ENCODE results near the gene LEP. TPM values are rescaled to one million over a fixed set of nuclear protein-coding genes. Genes with fewer than 3 reads are reported as not detected.

The LEP gene
- total and polyA plus RNA-seq, 2 of the 8 experiments (the other 6 are each of a cell fraction or from before 2014, with no cell fraction given) = not detected

- H3K18ac ChIP-seq (ENCODE audit: extremely low read depth, low read length) = no peak overlapping the region
These were observed 26.6 kb upstream of the LEP start for GRCh38 chr7:128214463-128214862.

More at GRCh38 chr7:128214463-128214862, 26.6 kb upstream of the LEP start:
- Histone ChIP-seq H3K23ac (ENCODE audit: insufficient read length) (no peak overlapping the region), H4K8ac (ENCODE audit: extremely low read depth, insufficient read depth, low read length) (no peak overlapping the region), H3K79me1 (ENCODE audit: low read depth, low read length) (no peaks in the 10 kb centered on the region), H4K20me1 (replicated peaks in 1 of 2; ENCODE audit: control insufficient read depth in 1 of 2, insufficient read depth in 2 of 2, low read length in 2 of 2) (peaks cover 0 to 1% of the 10 kb centered on the region in 2 experiments), H3K4me3 (ENCODE audit: extremely low read depth in 1 of 4, insufficient read depth in 2 of 4, low read depth in 3 of 4, low read length in 4 of 4) (no peak overlapping the region), H3K14ac (ENCODE audit: insufficient read length) (no peak overlapping the region), H2BK5ac (ENCODE audit: low read depth, low read length) (no peak overlapping the region), H3K9me3 (ENCODE audit: insufficient read depth in 2 of 2, low read depth in 1 of 2, low read length in 1 of 2) (no peaks in the 10 kb centered on the region; a peak in 1 of 4 replicates), H2AFZ (ENCODE audit: low read length) (no peak overlapping the region), H3K27me3 (replicated peaks in 1 of 4; ENCODE audit: control insufficient read depth in 3 of 4, extremely low read depth in 1 of 4, insufficient read depth in 3 of 4, low read length in 3 of 4) (peaks cover 0 to 5% (median 0%) of the 10 kb centered on the region in 4 experiments; a peak in 3 of 7 replicates), H3K4me2 (ENCODE audit: insufficient read depth in 1 of 2, low read depth in 2 of 2, low read length in 2 of 2) (no peak overlapping the region), H2BK20ac (ENCODE audit: low read length) (no peak overlapping the region), H3K23me2 (ENCODE audit: low read depth, low read length) (no peaks in the 10 kb centered on the region), H2AK5ac (ENCODE audit: low read depth, low read length) (no peak overlapping the region), H3K9ac (replicated peaks in 1 of 4; ENCODE audit: extremely low read depth in 1 of 4, low read depth in 3 of 4, low read length in 3 of 4) (no peak overlapping the region), H2BK12ac (ENCODE audit: low read depth, low read length) (no peak overlapping the region), H4K5ac (ENCODE audit: insufficient read length, low read depth, low read length) (no peak overlapping the region), H3K79me2 (ENCODE audit: control insufficient read depth in 1 of 2, insufficient read depth in 2 of 2, low read length in 2 of 2) (no peaks in the 10 kb centered on the region), H3K56ac (replicated peaks; ENCODE audit: insufficient read length, low read depth, low read length) (no peak overlapping the region), H3K4me1 (replicated peaks in 1 of 4; ENCODE audit: control insufficient read depth in 3 of 4, insufficient read depth in 4 of 4, low read length in 3 of 4) (peaks cover 6 to 14% (median 6%) of the 10 kb centered on the region in 4 experiments; a peak in 6 of 7 replicates), H2BK15ac (ENCODE audit: low read length) (no peak overlapping the region), H4K91ac (replicated peaks; ENCODE audit: insufficient read length, low read length) (no peak overlapping the region), H3K27ac (ENCODE audit: low read depth, low read length) (no peak overlapping the region), H3K36me3 (ENCODE audit: control insufficient read depth in 2 of 4, insufficient read depth in 4 of 4, low read length in 3 of 4) (no peaks in the 10 kb centered on the region), H2BK120ac (replicated peaks; ENCODE audit: low read depth, low read length) (no peak overlapping the region), H3K4ac (replicated peaks; ENCODE audit: insufficient read length, low read depth, low read length) (no peak overlapping the region)
- no CpG with 5 or more reads among the region's 1 CpG for WGBS, 2 experiments (ENCODE audit: extremely low coverage in 1 of 2, insufficient coverage in 1 of 2, insufficient read length in 1 of 2, insufficient replicate concordance in 2 of 2, low coverage in 1 of 2, low lambda C conversion rate in 2 of 2, missing lambda C conversion rate in 1 of 2)
- ChIA-PET POLR2A (ENCODE audit: partially characterized antibody) (no interaction called here), CTCF (ENCODE audit: partially characterized antibody) (interaction anchor here (0.8 to 1.5 kb wide), 3 partner anchors 67 to 108 kb away, joined by 3 to 4 read pairs (median 4); no protein-coding TSS in a partner anchor)
- DNase-seq (ENCODE audit: low read depth in 1 of 2, low spot score in 2 of 2) = no peak
- TF ChIP-seq HDAC2 (IDR thresholded peaks at IDR 0.05; ENCODE audit: borderline replicate concordance in 1 of 2, low read depth in 2 of 2, low read length in 2 of 2) = no peak
- no peak for TF ChIP-seq SP2 (IDR thresholded peaks at IDR 0.05; ENCODE audit: low read length)
- TF ChIP-seq, protein P1, sequence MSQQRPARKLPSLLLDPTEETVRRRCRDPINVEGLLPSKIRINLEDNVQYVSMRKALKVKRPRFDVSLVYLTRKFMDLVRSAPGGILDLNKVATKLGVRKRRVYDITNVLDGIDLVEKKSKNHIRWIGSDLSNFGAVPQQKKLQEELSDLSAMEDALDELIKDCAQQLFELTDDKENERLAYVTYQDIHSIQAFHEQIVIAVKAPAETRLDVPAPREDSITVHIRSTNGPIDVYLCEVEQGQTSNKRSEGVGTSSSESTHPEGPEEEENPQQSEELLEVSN (IDR thresholded peaks at IDR 0.05) = no peak
- no peak for TF ChIP-seq EZH2 (IDR thresholded peaks at IDR 0.05; ENCODE audit: low read depth, low read length, severe bottlenecking)
- TF ChIP-seq CREB1 (IDR thresholded peaks at IDR 0.05) = no peak
- FAIRE-seq = no peak
